A673 (cell line): Measurements from ENCODE around the gene LAIR1.

ENCODE experiments used
- EZH2 ChIP-seq: fragments of 200-600 bp; sonication (generic); IDR thresholded peaks from 2 replicates; pipeline ENCODE4 v1.6.1; 2017; ENCODE audit warnings: borderline replicate concordance, low read depth, mild to moderate bottlenecking, mixed read lengths, antibody characterized with exemption, low read length; ENCODE audit not compliant: poor library complexity, severe bottlenecking
- TF ChIP-seq, protein P1 (sequence below): fragments of 300-800, 200-600 bp; sonication (generic); conservative IDR thresholded peaks from 2 replicates; pipeline ENCODE4 v1.5.1; 2017; ENCODE audit warnings: low read depth, mild to moderate bottlenecking, antibody characterized with exemption, low read length, moderate library complexity, mixed read lengths

DNA sequence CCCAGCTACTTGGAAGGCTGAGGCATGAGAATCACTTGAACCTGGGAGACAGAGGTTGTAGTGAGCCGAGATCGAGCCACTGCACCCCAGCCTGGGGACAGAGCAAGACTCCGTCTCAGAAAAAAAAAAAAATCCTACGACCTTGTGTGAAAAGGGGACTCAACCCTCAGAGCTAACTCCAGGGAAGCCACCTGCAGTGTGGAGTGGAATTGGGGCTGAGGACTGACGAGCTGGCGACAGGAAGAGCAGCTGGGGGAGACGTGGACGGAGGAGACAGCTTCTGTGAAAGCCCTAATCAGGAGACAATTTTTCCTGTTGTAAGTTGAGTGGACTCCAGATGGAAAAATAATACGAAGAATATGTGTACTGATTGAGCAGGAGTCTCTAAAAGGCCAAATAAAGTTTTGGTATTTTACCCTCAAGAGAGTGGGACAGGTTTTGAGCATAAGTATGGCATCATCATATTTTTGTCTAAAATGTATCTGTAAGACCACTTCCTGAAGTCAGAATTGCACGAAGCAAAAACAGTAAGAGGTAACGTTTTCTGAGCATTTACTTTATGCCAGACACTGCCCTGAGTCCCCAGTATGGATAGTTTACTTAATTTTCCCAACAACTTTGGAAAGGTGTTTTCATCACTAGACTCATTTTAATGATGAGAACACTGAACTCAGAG lies 12.0 kb upstream of the LAIR1 start:
- TF ChIP-seq, protein P1, sequence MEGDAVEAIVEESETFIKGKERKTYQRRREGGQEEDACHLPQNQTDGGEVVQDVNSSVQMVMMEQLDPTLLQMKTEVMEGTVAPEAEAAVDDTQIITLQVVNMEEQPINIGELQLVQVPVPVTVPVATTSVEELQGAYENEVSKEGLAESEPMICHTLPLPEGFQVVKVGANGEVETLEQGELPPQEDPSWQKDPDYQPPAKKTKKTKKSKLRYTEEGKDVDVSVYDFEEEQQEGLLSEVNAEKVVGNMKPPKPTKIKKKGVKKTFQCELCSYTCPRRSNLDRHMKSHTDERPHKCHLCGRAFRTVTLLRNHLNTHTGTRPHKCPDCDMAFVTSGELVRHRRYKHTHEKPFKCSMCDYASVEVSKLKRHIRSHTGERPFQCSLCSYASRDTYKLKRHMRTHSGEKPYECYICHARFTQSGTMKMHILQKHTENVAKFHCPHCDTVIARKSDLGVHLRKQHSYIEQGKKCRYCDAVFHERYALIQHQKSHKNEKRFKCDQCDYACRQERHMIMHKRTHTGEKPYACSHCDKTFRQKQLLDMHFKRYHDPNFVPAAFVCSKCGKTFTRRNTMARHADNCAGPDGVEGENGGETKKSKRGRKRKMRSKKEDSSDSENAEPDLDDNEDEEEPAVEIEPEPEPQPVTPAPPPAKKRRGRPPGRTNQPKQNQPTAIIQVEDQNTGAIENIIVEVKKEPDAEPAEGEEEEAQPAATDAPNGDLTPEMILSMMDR = no peak
- no peak for TF ChIP-seq EZH2
